ENCODE measurements around the gene AHCYL2. TPM values are rescaled to one million over a fixed set of nuclear protein-coding genes. Genes with fewer than 3 reads are reported as not detected.
A peak's percentile ranks its signal among the peaks of the same experiment; 100 is the strongest.

The AHCYL2 gene
- total and polyA plus RNA-seq, 4 donors, result 2.0 to 10.0 (median 3.6) TPM

GRCh38 chr7:129341816-129342806, 117.3 kb downstream of the AHCYL2 start:
- Histone ChIP-seq H3K27ac (ENCODE audit: low read depth in 1 of 2, low read length in 2 of 2) (no peak overlapping the region), H3K9me3 (ENCODE audit: control insufficient read depth in 4 of 4, low read length in 3 of 4) (no peaks in the 10 kb centered on the region), H3K36me3 (ENCODE audit: control insufficient read depth in 4 of 4, insufficient read depth in 3 of 4, low read depth in 1 of 4, low read length in 3 of 4) (no peaks in the 10 kb centered on the region), H3K9ac (ENCODE audit: low read depth in 1 of 2, low read length in 2 of 2) (no peak overlapping the region), H3K4me3 (ENCODE audit: low read depth in 1 of 3, low read length in 3 of 3) (no peak overlapping the region), H3K4me1 (ENCODE audit: control insufficient read depth in 4 of 4, insufficient read depth in 4 of 4, low read length in 3 of 4) (no peaks in the 10 kb centered on the region), H3K27me3 (ENCODE audit: control insufficient read depth in 4 of 4, insufficient read depth in 4 of 4, low read length in 3 of 4) (no peaks in the 10 kb centered on the region)
- TF ChIP-seq JUND (IDR thresholded peaks at IDR 0.05), result no peak
- TF ChIP-seq RAD21 (IDR thresholded peaks at IDR 0.05), result no peak
- no peak for TF ChIP-seq NR2F2 (IDR thresholded peaks at IDR 0.05)
- WGBS, result 62% methylated on average over 3 of the region's 3 CpGs
- no peak for DNase-seq (ENCODE audit: low spot score)

- Histone ChIP-seq H3K4me1 (ENCODE audit: control insufficient read depth in 4 of 4, insufficient read depth in 4 of 4, low read length in 3 of 4) (no peaks in the 10 kb centered on the region), H3K27ac (ENCODE audit: low read depth in 1 of 2, low read length in 2 of 2) (no peak overlapping the region), H3K27me3 (ENCODE audit: control insufficient read depth in 4 of 4, insufficient read depth in 4 of 4, low read length in 3 of 4) (no peaks in the 10 kb centered on the region), H3K9ac (ENCODE audit: low read depth in 1 of 2, low read length in 2 of 2) (no peak overlapping the region), H3K36me3 (ENCODE audit: control insufficient read depth in 4 of 4, insufficient read depth in 3 of 4, low read depth in 1 of 4, low read length in 3 of 4) (no peaks in the 10 kb centered on the region), H3K9me3 (ENCODE audit: control insufficient read depth in 4 of 4, low read length in 3 of 4) (no peaks in the 10 kb centered on the region), H3K4me3 (ENCODE audit: low read depth in 1 of 3, low read length in 3 of 3) (no peak overlapping the region)
- 38% methylated on average over 3 of the region's 3 CpGs for WGBS
- TF ChIP-seq ATF3 (IDR thresholded peaks at IDR 0.05), result no peak
- no peak for TF ChIP-seq FOXA2 (IDR thresholded peaks at IDR 0.05)
- TF ChIP-seq CTCF (IDR thresholded peaks at IDR 0.05; ENCODE audit: low read depth, low read length, missing input control), result peak; percentile 63
- no peak for TF ChIP-seq NR2F2 (IDR thresholded peaks at IDR 0.05)
- no peak for TF ChIP-seq HNF4G (IDR thresholded peaks at IDR 0.05)
- TF ChIP-seq RAD21 (IDR thresholded peaks at IDR 0.05), result peak; percentile 67 to 75
- no peak for TF ChIP-seq YY1 (IDR thresholded peaks at IDR 0.05)
- no peak for TF ChIP-seq ZBTB33 (IDR thresholded peaks at IDR 0.05)
- no peak for DNase-seq (ENCODE audit: low spot score)
These were observed 118.4 kb downstream of the AHCYL2 start for GRCh38 chr7:129343099-129343700.

- no peak for DNase-seq (ENCODE audit: low spot score)
- Histone ChIP-seq H3K9me3 (ENCODE audit: control insufficient read depth in 4 of 4, low read length in 3 of 4) (no peaks in the 10 kb centered on the region), H3K27ac (ENCODE audit: low read depth in 1 of 2, low read length in 2 of 2) (no peak overlapping the region), H3K36me3 (ENCODE audit: control insufficient read depth in 4 of 4, insufficient read depth in 3 of 4, low read depth in 1 of 4, low read length in 3 of 4) (no peaks in the 10 kb centered on the region), H3K9ac (ENCODE audit: low read depth in 1 of 2, low read length in 2 of 2) (no peak overlapping the region), H3K27me3 (ENCODE audit: control insufficient read depth in 4 of 4, insufficient read depth in 4 of 4, low read length in 3 of 4) (no peaks in the 10 kb centered on the region), H3K4me3 (ENCODE audit: low read depth in 1 of 3, low read length in 3 of 3) (no peak overlapping the region), H3K4me1 (ENCODE audit: control insufficient read depth in 4 of 4, insufficient read depth in 4 of 4, low read length in 3 of 4) (no peaks in the 10 kb centered on the region)
- WGBS, result 75% methylated on average over 2 of the region's 2 CpGs
- no peak for TF ChIP-seq RAD21 (IDR thresholded peaks at IDR 0.05)
These were observed 122.5 kb downstream of the AHCYL2 start for GRCh38 chr7:129347330-129347729.
